Left kidney (tissue), 2 donors: ENCODE measurements around the gene MTMR3. TPM values are rescaled to one million over a fixed set of nuclear protein-coding genes. Genes with fewer than 3 reads are reported as not detected.

Experiments used
- DNase-seq: peaks from one replicate; pipeline ENCODE4 v3.0.0-alpha.2; 2013
- polyA plus RNA-seq: library from polyadenylated mRNA; unstranded; fragments of 120-200 nt; gene quantifications from one replicate; pipeline ENCODE4 v1.2.1, GENCODE V29; 2013; ENCODE audit not compliant: insufficient read length

Gene MTMR3
- polyA plus RNA-seq, 1 donor: 47.7 TPM

DNA sequence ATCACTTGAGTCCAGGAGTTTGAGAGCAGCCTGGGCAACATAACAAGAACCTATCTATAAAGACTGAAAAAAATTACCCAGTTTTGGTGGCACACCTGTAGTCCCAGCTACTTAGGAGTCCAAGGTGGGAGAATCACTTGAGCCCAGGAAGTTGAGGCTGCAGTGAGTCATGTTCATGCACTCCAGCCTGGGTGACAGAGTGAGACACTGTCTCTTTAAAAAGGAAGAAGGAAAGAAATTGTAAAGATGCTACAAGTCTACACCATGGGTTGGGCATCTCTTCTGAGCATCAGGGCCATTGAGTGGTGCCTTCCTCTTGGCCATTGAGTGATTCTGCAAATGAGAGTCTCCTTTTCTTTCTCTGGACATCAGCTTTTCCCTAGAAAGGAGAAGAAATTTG is 15.7 kb upstream of the MTMR3 start:
- DNase-seq: no peak

DNA sequence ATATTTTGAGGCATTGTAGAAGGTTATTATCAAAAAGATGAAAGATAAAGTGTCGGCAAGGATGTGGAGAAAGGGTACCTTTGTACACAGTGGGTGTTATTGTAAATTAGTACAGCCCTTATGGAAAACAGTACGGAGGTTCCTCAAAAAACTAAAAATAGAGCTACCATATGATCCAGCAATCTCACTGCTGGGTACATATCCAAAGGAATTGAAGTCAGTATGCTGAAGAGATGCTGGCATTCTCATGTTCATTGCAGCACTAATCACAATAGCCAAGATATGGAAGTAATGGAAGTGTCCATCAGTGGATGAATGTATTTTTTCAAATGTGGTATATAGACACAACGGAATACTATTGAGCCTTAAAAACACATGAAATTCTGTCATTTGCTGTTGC is 15.1 kb upstream of the MTMR3 start:
- no peak for DNase-seq

GRCh38 chr22:29870574-29870973 is 12.4 kb upstream of the MTMR3 start:
- DNase-seq: no peak

DNA sequence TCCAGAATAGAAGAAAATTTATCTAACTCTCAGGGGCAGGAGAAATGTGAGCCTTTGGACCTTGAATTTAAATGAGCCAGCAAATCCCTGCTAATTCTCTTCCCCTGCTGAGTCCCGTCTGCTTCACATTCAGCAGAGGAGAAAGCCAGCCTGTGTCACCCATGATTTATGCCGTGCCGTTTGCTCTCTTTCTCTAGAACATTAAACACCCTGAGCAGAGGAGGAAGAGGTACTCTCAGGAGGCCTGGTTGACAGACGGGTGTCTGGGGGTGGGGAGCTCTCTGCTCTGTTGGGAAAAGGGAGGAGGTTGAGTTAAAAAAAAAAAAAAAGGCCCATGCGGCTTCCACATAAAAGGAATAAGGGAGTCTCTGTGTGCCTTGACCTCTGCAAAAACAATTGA is 11.3 kb upstream of the MTMR3 start:
- DNase-seq: peak; percentile 88

GRCh38 chr22:29872144-29872893 is 10.7 kb upstream of the MTMR3 start:
- DNase-seq: no peak

DNA sequence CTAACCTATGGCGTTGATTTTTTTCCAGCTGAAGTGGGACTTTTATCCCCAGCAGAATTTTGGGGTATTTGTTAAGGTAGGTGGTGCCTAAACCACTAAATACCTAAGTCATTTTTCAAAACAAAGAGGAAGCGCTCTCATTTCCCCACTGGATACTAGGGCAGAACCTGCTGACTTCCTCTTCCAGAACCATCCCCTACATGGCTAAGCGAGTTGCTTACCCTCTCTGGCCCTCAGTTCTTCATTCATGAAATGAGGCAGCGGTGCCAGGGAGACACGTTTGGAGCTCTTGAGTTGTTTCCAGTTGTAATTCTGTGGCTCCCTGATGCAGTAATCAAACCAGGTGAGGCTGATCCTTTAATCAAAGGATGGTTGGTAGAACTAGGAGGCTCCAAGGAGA is 10.0 kb upstream of the MTMR3 start:
- no peak for DNase-seq

GRCh38 chr22:29873943-29874342 is 9.0 kb upstream of the MTMR3 start:
- no peak for DNase-seq

- DNase-seq: no peak
These were observed 5.4 kb upstream of the MTMR3 start for GRCh38 chr22:29877620-29878019.

- no peak for DNase-seq
These were observed 3.2 kb upstream of the MTMR3 start for GRCh38 chr22:29879753-29880152.

DNA sequence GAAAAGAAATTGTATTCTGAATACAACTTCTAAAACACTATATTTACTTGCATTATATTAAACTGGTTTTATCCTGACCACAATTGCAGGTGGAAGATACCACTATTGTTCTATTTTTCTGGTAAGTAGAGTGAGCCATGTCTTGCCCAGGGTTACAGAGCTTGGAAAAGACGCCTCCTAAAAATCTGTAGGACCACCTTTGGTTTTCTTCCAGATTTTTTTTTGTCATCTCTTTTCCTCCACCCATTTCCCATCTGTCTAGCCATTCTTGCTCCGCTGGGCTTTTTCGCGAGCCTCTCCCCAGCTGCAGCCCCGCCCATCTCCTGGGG is 294 bp upstream of the MTMR3 start:
- no peak for DNase-seq

DNA sequence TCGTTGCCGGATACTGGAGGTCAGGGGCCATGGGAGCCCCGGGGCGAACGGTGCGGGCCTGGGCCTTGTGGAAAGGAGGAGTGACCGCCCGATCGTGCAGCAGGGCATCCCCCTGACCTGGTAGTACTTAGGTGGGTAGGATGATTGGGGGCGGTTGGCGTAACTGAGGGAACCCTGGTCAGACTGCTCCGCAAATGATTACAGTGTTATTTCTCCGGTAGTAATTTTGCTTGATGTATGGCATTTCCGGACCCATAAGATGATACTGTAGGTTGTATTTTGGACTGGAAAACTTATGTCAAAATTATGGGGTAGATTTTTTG is 762 bp downstream of the MTMR3 start:
- no peak for DNase-seq

- DNase-seq: no peak
These were observed 2.6 kb downstream of the MTMR3 start for GRCh38 chr22:29885610-29886009.

DNA sequence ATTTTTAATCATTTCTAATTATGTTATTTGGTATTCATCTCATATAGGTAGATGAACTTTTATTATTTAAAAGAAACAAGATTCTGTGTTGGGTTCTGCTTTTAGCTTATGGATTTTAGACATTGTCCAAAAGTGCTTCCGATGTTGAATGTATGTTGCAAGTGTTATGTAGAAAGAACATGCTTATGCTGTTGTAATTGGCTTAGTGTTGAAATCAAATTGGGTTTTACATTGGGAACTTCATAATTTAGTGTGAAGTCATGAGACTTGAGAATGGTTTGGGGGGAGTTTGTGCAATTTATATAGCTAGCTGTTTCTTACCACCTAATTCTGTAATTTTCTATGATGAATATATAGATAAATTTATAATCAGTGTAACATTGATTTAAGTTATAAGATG is 3.6 kb downstream of the MTMR3 start:
- no peak for DNase-seq

- DNase-seq: no peak
These were observed 4.4 kb downstream of the MTMR3 start for GRCh38 chr22:29887358-29887757.

DNA sequence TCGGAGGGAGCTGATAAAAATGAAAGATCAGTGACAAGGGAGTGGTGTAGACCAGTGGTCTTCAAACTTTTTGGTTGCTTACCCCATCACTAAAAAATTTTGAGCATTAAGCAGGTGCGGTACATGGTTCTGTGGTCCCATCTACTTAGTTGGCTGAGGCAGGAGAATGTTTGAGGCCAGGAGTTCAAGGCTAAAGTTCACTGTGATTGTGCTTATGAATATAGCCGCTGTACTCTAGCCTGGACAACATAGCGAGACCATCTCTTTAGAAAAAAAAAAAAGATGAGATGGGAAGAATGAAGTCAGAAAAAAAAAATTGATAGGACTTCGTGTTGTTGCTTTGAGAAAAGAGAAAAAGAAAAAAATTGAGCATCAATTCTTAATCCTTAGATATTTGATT is 7.8 kb downstream of the MTMR3 start:
- DNase-seq: no peak

GRCh38 chr22:29892315-29893156 is 9.6 kb downstream of the MTMR3 start:
- no peak for DNase-seq

DNA sequence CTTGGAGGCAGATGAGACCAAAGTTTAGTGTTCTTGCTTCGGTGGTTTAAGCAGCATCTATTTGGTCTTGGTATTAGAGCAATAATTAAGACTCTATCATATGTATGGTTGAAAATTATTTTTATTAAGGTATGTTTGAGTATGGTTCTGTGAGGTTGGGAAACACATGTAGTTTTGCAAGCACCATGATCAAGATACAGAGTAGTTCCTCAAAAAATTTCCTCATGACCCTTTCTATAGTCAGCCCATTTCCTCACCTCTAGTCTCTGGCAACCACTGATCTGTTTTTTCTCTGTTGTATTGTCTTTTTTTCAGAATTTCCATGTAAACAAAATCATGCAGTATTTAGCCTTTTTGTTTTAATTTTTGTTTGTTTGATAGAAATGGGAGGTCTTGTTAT is 18.4 kb downstream of the MTMR3 start:
- DNase-seq: no peak

DNA sequence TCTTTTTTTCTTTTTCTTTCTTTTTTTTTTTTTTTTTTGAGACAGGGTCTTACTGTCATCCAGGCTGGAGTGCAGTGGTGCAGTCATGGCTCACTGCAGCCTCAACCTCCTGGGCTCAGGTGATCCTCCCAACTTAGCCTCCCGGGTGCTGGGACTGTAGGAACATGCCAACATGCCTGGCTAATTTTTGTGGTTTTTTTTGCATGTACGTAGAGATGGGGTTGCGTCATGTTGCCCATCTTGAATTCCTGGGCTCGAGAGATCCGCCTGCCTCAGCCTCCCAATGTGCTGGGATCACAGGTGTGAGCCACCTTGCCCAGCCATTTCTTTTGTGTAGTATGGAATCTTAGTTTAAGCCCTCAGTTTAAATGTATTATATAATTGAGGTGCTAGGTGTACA is 20.4 kb downstream of the MTMR3 start:
- no peak for DNase-seq

GRCh38 chr22:29904020-29904419 is 21.0 kb downstream of the MTMR3 start:
- DNase-seq: no peak

GRCh38 chr22:29907753-29908515 is 25.0 kb downstream of the MTMR3 start:
- DNase-seq: peak; percentile 76

- no peak for DNase-seq
These were observed 29.2 kb downstream of the MTMR3 start for GRCh38 chr22:29912141-29912540.

DNA sequence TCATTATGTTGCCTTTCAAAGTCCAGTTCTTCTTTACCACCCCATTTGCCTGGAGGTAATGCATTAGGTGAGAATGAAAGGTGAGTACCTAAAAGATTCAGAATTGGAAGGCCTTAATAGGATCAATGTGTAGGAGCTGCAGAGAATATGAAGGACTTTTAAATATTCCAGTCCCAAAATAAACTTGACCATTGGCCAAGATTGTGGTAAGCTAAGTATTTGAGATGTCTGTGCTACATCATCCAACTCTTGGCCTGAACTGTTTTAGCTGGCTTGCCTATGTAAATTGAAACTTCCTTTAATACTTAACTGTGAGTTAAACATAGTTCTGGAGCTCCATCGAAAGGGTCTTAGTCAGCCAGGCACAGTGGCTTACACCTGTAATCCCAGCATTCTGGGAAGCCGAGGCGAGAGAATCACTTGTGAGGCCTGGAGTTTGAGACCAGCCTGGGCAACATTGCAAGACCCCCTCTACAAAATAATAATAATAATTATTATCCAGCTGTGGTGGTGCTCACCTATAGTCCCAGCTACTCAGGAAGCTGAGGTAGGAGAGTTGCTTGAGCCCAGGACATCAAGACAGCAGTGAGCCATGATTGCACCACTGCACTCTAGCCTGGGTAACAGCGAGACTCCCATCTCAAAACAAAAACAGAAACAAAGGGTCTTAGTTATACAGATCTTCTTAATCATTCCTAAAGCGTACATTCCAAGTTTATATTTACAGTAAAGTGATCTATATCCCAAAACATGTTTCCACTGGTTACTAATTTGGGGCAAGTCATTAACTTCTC is 29.8 kb downstream of the MTMR3 start:
- DNase-seq: no peak
